ENCODE measurements around the gene RER1. TPM values are rescaled to one million over a fixed set of nuclear protein-coding genes. Genes with fewer than 3 reads are reported as not detected.

RER1 gene
- total and polyA plus RNA-seq, 7 donors: 68.8 to 119 (median 90.0) TPM

DNA sequence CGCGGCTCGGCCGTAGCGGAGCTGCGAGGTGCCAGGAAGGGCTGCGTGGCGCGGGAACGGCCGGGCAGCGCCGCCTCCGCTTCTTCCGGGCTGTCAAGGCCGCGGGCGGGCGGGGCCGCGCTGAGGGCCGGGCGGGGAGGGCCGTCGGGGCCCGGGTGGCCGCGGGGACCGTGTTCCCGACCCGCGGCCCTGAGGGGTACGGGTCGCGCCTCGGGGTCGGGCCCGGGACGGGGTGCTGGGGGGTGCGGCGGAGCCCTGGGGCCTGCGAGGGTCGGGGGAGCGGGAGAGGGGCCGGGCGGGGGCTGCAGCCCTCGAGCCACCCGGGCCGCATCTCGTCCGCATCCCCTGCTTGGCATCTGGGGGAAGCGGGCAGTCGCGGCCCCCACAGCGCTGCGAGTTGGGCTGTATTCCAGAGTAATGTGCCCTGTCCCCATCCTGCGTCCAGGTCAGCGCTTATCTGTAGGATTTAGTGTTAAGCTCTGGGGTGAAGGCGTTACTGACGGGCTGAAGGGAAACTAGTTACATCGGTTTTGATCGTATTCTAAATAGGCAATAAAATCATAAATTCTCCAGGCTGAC lies 379 bp downstream of the RER1 start:
- Histone ChIP-seq H3K4me1 (peaks cover 31% of the 10 kb centered on the region), H3K4me3 (peak overlapping the region; percentile 99), H3K27ac (peak overlapping the region; percentile 83), H3K36me3 (ENCODE audit: insufficient read depth in 1 of 2, low read depth in 1 of 2) (peaks cover 0 to 31% of the 10 kb centered on the region in 2 donors), H3K9me3 (no peaks in the 10 kb centered on the region), H3K27me3 (ENCODE audit: insufficient read depth in 3 of 3, low read length in 2 of 3) (no peaks in the 10 kb centered on the region)
- 1 to 2% (median 1%) methylated on average over 11 to 62 of the region's 62 CpGs for WGBS, 3 donors
- ATAC-seq: peak in 2 of 4 donors; percentile 25 to 40
- DNase-seq: no peak
- intact Hi-C loops (cut with DNase I): loop anchor here in 1 of 2 donors (5.0 kb wide), 1 partner anchor 135 kb away; the partner anchor contains the start of gene PANK4
- TF ChIP-seq CTCF (IDR thresholded peaks at IDR 0.05): no peak

DNA sequence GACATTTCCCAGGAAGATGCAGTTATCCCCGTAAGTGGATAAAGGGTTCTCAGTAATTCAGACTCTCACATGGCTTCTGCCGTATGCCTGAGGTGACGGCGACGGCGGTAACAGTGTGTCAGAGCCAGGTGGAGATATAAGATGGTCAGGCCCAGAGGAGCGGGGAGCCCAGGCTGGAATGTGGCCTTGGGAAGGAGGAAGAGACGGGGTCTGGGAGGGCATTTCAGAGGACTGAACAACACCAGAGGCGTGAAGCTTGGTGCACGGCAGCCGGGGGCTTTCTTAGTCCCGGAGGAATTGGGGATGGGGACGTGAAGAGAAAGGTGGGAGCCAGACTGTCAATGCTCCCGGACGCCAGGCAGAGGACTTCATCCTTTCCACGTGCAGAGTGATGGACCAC lies 1.0 kb downstream of the RER1 start:
- Histone ChIP-seq H3K36me3 (ENCODE audit: insufficient read depth in 1 of 2, low read depth in 1 of 2) (peaks cover 0 to 32% of the 10 kb centered on the region in 2 donors), H3K4me3 (peak overlapping the region; percentile 99), H3K27ac (peak overlapping the region; percentile 83), H3K9me3 (no peaks in the 10 kb centered on the region), H3K27me3 (ENCODE audit: insufficient read depth in 3 of 3, low read length in 2 of 3) (no peaks in the 10 kb centered on the region), H3K4me1 (peaks cover 31% of the 10 kb centered on the region)
- intact Hi-C loops (cut with DNase I): loop anchor here in 1 of 2 donors (5.0 kb wide), 1 partner anchor 135 kb away; the partner anchor contains the start of gene PANK4
- DNase-seq (no peak), ATAC-seq (no peak)
- TF ChIP-seq CTCF (IDR thresholded peaks at IDR 0.05): no peak
- WGBS, 3 donors: 32 to 47% (median 36%) methylated on average over 16 of the region's 16 CpGs

GRCh38 chr1:2393471-2393877 lies 1.8 kb downstream of the RER1 start:
- Histone ChIP-seq H3K4me1 (peaks cover 31% of the 10 kb centered on the region), H3K4me3 (peak overlapping the region; percentile 99), H3K36me3 (ENCODE audit: insufficient read depth in 1 of 2, low read depth in 1 of 2) (peaks cover 0 to 38% of the 10 kb centered on the region in 2 donors), H3K27ac (no peak overlapping the region), H3K9me3 (no peaks in the 10 kb centered on the region), H3K27me3 (ENCODE audit: insufficient read depth in 3 of 3, low read length in 2 of 3) (no peaks in the 10 kb centered on the region)
- TF ChIP-seq CTCF (IDR thresholded peaks at IDR 0.05): no peak
- DNase-seq: no peak
- intact Hi-C loops (cut with DNase I): loop anchor here in 1 of 2 donors (5.0 kb wide), 1 partner anchor 134 kb away; the partner anchor contains the start of gene PANK4
- 64 to 71% (median 68%) methylated on average over 9 of the region's 9 CpGs for WGBS, 3 donors
- ATAC-seq: no peak

- 85 to 92% (median 89%) methylated on average over 7 of the region's 7 CpGs for WGBS, 3 donors
- intact Hi-C loops (cut with DNase I): loop anchor here in 1 of 2 donors (5.0 kb wide), 1 partner anchor 133 kb away; the partner anchor contains the start of gene PANK4
- peaks cover 0 to 46% of the 10 kb centered on the region in 2 donors for H3K36me3 ChIP-seq (ENCODE audit: insufficient read depth in 1 of 2, low read depth in 1 of 2)
- no peak overlapping the region for H3K27ac ChIP-seq
- ATAC-seq (no peak), DNase-seq (no peak)
- no peaks in the 10 kb centered on the region for H3K27me3 ChIP-seq (ENCODE audit: insufficient read depth in 3 of 3, low read length in 2 of 3)
- no peaks in the 10 kb centered on the region for H3K9me3 ChIP-seq
- H3K4me3 ChIP-seq: no peak overlapping the region
- TF ChIP-seq CTCF (IDR thresholded peaks at IDR 0.05): no peak
- peaks cover 31% of the 10 kb centered on the region for H3K4me1 ChIP-seq
These were observed 2.6 kb downstream of the RER1 start for GRCh38 chr1:2394220-2394619.

Data from psoas muscle (tissue), 8 donors.